ENCODE data around the gene TRIO.
A peak's percentile ranks its signal among the peaks of the same experiment; 100 is the strongest.

Gene TRIO

GRCh38 chr5:14208071-14209021 lies 65.2 kb downstream of the TRIO start:
- no peak for DNase-seq (ENCODE audit: low read depth, low spot score)

DNA sequence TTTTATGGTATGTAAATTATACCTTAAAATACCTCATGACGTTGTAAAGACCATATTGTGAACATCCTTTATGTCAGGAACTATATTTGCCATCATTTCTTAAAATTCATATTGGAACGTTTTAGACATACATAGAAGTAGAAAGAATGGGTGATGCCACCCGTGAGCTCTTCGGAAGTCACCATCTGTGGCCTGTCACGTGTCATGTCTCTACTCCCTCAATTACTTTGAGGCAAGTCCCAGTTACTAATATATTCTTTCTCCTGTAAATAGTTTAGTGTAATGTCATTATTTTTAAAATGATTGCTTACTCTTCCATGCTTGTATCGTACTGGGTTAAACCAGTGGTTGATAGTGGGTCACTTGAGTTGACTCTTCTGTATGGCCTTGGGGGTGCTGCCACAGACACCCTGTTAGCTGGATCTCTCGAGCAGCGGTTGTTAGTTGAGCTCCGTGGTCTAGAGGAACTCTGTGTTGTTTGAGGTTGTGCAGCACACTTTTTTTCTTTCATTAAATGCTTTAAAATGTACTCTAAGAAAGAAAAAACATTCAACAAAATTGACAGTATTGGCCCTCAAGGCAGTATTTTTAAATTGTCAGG lies 66.2 kb downstream of the TRIO start:
- no peak for DNase-seq (ENCODE audit: low read depth, low spot score)

- no peak for DNase-seq (ENCODE audit: low read depth, low spot score)
These were observed 66.7 kb downstream of the TRIO start for GRCh38 chr5:14209836-14210235.

DNA sequence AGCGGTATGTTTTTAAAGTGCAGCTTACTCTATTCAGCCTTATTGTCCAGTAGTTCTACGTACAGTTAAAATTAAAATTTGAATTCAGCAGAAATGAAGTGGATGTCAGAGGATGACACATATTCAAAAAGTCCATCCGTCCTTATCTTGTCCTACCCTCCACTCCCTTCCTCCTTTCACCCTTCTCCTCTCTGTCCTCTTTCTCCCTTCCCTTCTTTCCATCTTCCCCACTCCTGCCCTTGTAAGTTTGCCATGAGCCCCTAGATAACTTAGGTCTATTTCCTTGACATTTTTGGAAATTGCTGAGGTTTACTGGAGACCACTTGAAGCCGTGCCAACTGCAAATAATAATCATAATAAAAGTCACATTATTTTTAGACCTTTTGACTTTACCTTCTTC lies 67.6 kb downstream of the TRIO start:
- DNase-seq (ENCODE audit: low read depth, low spot score): no peak

DNA sequence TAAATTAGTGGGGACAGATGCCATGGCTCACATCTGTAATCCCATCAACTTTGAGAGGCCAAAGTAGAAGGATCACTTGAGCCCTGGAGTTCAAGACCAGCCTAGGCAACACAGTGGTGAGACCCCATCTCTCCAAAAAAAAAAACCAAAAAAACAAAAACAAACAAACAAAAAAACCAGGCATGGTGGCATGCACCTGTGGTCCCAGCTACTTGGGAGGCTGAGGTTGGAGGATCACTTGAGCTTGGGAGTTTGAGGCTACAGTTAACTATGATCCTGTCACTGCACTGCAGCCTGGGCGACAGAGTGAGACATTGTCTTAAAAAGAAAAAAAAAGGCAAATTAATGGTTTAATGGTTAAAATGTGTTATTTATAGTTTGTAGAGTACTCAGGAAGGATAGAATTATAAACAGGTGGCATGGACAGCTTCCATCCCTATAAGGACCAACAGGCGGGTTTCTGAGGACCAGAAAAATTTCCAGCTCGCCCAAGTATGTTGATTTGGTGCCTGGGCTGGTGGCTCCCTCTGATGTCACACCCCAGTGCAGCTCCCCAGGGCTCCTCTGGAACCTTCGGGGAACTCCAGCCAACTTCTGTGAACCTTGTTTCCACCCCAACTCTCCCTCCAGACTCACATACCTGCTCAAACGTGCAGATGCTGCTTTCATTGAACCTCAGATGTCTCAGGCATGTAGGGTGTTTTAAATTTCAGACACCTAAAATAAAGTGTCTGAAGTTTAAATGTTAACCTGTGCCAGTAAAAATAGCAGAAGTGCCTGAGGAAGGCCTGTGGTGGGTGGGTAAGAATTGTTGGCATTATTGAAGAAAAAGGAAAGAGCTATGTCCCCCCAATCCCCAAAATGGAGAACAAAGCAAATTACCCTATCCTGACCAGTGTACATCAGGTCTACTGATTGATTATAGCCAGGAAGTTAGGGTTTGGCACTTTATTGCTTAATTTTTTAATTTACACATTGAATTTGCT lies 69.0 kb downstream of the TRIO start:
- no peak for DNase-seq (ENCODE audit: low read depth, low spot score)

DNA sequence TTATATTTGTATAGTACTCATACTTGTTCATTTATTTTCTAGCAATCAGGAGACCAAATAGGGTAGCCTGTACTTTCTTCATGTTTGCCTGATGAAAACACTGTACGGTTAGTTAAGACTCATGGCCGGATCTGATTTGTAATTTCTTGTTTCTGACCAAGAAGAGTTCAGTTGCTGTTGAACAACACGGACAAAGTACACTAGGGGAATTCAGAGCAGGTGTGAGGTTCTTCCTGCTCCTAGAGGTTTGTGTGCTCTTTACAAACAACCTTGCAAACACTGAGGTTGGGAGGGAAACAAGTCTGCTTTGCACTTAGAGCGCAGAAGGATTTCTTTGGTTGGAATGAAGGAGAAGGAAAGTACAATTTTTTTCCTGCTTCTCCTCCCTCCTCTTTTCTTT lies 69.7 kb downstream of the TRIO start:
- DNase-seq (ENCODE audit: low read depth, low spot score): no peak

GRCh38 chr5:14213253-14213652 lies 70.1 kb downstream of the TRIO start:
- no peak for DNase-seq (ENCODE audit: low read depth, low spot score)

GRCh38 chr5:14213813-14214585 lies 70.9 kb downstream of the TRIO start:
- no peak for DNase-seq (ENCODE audit: low read depth, low spot score)

DNA sequence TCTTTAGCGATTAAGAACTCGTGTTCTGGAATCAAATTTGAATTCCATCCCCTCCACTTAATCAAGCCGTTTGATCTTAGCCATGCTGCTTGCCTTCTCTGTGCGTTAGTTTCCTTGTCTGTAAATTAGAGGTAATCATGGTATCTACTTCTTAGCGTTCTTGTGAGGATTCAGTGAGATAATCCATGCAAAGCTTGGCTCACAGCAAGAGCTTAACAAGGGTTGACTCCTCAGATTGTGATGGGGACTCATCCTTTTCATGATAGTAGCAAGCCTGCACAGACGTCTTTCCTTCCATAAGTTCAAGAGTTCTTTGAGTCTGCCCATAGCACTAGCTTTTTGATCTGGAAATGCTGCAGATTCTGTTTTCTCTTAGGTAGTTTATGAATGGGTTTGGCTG lies 72.8 kb downstream of the TRIO start:
- no peak for DNase-seq (ENCODE audit: low read depth, low spot score)

GRCh38 chr5:14216372-14216771 lies 73.2 kb downstream of the TRIO start:
- DNase-seq (ENCODE audit: low read depth, low spot score): no peak

DNA sequence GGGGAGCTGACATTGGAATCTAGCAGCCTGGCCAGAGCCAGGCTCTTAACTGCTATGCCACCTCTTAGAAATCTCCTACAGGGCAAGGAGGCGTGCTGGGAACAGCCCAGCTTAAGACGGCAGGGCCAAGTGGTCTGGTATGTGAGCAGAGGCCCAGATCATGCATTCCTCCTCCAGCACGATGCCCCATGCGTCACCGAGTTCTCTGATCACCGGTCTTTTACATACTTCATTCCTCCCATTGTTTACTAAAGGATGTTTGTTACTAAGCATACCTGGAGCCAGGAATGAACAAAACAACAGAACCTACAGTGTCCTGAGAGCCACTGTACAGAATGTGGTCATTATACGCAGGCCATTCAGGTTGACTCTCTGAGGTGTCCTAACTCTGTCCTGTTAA lies 73.8 kb downstream of the TRIO start:
- peak; percentile 79 for DNase-seq (ENCODE audit: low read depth, low spot score)

GRCh38 chr5:14217587-14217986 lies 74.4 kb downstream of the TRIO start:
- DNase-seq (ENCODE audit: low read depth, low spot score): no peak

DNA sequence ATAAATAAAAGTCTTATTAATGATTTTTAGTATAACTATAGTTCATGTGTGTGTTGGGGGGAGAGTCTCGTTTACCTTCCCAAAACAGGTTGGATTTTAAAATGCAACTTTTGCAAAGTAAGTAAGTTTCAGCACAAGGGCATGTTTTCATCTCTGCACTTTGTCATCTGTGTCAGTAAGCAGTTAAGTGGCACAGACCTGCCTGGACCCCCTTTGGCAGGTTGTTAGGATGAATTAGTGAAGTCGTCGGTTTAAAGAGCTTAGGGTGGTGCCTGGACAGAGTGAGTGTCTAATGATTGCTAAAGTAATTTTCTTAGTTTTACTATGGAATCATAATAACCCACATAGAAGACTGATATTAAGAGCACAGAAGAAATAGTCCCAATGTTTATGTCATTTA lies 74.9 kb downstream of the TRIO start:
- DNase-seq (ENCODE audit: low read depth, low spot score): no peak

GRCh38 chr5:14218480-14218879 lies 75.3 kb downstream of the TRIO start:
- DNase-seq (ENCODE audit: low read depth, low spot score): no peak

GRCh38 chr5:14218897-14219573 lies 75.9 kb downstream of the TRIO start:
- DNase-seq (ENCODE audit: low read depth, low spot score): no peak

DNA sequence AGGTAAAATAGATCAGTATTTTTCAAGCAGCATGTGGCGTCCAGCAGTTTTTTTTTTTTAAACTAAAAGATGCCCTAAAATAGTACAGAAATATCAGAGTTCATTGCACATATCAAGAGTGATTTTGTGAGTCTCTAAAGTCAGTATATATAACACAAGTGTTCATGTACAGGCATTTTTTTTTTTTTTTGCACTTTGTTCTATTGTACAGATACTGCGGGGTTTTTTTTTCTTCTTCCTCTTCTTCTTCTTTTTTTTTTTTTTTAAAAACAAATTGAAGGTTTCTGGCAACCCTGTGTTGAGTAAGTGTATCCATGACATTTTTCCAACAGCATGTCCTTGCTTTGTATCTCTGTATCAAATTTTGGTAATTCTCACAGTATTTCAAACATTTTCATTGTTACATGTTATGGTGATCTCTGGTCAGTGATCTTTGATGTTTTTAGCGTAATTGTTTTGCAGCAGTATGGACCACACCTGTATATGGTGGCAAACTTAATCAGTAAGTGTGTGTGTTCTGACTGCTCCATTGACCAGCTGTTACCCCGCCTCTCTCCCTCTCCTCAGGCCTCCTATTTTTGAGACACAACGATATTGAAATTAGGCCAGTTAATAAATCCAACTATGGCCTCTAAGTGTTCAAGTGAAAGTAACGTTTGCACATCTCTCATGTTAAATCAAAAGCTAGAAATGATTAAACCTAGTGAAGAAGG lies 76.8 kb downstream of the TRIO start:
- DNase-seq (ENCODE audit: low read depth, low spot score): no peak

DNA sequence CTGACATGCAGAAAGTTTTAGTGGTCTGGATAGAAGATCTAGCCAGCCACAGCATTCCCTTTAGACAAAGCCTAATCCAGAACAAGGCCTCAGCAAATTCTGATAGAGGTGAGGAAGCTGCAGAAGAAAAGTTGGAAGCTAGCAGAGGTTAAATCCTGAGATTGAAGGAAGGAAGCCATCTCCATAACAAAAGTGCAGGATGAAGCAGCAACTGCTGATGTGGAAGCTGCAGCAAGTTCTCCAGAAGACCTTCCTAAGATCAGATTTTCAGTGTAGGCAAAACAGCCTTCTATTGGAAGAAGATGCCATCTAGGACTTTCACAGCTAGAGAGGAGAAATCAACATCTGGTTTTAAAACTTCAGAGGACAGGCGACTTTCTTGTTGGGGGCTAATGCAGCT lies 77.5 kb downstream of the TRIO start:
- DNase-seq (ENCODE audit: low read depth, low spot score): no peak

DNA sequence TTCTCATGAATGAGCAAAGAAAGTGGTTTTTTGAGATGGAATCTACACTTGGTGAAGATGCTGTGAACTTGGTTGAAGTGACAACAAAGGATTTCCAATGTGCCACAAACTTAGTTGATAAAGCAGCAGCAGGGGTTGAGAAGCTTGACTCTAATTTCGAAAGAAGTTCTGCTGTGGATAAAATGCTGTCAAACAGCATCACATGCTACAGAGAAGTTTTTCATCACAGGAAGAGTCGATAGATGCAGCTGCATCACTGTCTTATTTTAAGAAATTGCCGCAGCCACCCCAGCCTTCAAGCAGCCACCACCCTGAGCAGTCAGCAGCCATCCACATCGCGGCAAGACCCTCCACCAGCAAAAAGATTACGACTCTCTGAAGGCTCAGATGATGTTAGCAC lies 78.6 kb downstream of the TRIO start:
- DNase-seq (ENCODE audit: low read depth, low spot score): no peak

DNA sequence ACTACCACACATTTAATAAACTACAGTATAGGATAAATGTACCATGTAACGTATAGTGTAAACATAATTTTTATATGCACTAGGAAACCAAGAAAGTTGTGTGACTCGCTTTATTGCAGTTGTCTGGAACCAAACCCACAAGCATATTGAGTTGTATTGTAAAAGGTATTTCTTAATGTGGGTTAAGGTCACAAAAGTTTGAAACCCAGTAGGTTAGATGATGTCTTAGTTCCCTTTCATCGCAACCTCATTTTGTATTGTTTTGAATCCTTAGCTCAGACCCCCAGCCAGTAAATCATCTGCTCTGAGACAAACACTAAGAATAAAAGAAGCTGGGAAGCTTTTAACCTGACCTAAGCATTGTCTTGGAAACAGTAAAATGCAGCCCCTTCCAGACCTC lies 79.1 kb downstream of the TRIO start:
- no peak for DNase-seq (ENCODE audit: low read depth, low spot score)

- DNase-seq (ENCODE audit: low read depth, low spot score): no peak
These were observed 80.2 kb downstream of the TRIO start for GRCh38 chr5:14223372-14223771.
